Limb (tissue), 2 donors: ENCODE measurements around the gene CCDC12.

Experiments
- DNase-seq, 2 donors: peaks; one replicate each; pipeline ENCODE4 v3.0.0-alpha.2; 2016; ENCODE audit errors: extremely low spot score in 2 of 2

Gene CCDC12

GRCh38 chr3:47007482-47008233 lies 31.1 kb upstream of the CCDC12 start:
- DNase-seq = peak in 1 of 2 donors; percentile 28

- DNase-seq = no peak
Observed at GRCh38 chr3:47007001-47007400, 30.5 kb upstream of the CCDC12 start.

DNA sequence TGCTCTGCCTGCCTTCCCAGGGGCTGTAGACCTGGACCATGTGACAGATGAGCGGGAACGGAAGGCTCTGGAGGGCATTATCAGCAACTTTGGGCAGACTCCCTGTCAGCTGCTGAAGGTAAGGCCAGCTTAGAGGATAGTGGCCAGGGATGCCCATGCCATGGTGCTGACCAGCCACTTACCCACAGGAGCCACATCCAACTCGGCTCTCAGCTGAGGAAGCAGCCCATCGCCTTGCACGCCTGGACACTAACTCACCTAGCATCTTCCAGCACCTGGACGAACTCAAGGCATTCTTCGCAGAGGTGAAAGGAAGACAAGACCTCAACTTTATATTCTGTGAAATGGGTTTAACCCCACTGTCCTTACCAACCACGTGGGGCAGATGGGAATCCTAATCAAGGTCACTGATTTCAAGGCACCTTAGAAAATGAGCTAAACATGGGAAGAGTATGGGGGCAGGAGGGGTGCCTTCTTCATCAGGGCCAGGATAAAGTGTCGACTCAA lies 29.7 kb upstream of the CCDC12 start:
- DNase-seq = no peak

DNA sequence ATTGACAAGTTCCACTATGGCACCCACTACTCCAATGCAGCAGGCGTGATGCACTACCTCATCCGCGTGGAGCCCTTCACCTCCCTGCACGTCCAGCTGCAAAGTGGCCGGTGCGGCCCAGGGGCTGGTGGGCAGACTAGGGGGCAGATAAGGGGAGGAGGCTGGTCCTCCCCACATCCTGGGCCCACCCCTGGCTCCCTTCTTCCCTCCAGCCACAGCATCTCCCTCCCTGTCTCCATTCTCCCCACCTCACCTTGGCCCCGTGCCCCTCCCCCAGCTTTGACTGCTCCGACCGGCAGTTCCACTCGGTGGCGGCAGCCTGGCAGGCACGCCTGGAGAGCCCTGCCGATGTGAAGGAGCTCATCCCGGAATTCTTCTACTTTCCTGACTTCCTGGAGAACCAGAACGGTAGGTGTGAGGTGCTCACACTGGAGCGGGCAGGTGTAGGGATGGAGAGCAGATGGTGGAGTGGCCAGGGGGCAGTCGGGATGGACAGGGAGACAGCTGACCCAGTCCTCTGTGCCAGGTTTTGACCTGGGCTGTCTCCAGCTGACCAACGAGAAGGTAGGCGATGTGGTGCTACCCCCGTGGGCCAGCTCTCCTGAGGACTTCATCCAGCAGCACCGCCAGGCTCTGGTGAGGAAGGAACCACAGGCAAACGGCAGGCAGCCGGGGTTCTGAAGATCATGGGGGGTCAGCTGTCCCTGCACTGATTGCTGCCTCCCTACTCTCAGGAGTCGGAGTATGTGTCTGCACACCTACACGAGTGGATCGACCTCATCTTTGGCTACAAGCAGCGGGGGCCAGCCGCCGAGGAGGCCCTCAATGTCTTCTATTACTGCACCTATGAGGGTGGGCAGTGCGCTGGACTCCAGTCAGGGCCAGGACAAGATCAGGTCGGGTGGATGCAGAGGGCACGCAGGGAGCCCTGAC lies 28.9 kb upstream of the CCDC12 start:
- DNase-seq = peak in 1 of 2 donors; percentile 27

GRCh38 chr3:47004369-47005211 lies 28.0 kb upstream of the CCDC12 start:
- DNase-seq = peak in 1 of 2 donors; percentile 27

- DNase-seq = no peak
Observed at GRCh38 chr3:47003461-47004368, 27.2 kb upstream of the CCDC12 start.

GRCh38 chr3:47003056-47003410 lies 26.5 kb upstream of the CCDC12 start:
- DNase-seq = no peak

- no peak for DNase-seq
Observed at GRCh38 chr3:47002171-47003055, 25.9 kb upstream of the CCDC12 start.

GRCh38 chr3:47001731-47002170 lies 25.2 kb upstream of the CCDC12 start:
- DNase-seq = no peak

- DNase-seq = no peak
Observed at GRCh38 chr3:47000922-47001730, 24.6 kb upstream of the CCDC12 start.

GRCh38 chr3:47000198-47000815 lies 23.8 kb upstream of the CCDC12 start:
- no peak for DNase-seq

- DNase-seq = no peak
Observed at GRCh38 chr3:46999516-47000197, 23.1 kb upstream of the CCDC12 start.

GRCh38 chr3:46998852-46999515 lies 22.4 kb upstream of the CCDC12 start:
- no peak for DNase-seq

- peak in 1 of 2 donors; percentile 73 for DNase-seq
Observed at GRCh38 chr3:46998121-46998851, 21.7 kb upstream of the CCDC12 start.

DNA sequence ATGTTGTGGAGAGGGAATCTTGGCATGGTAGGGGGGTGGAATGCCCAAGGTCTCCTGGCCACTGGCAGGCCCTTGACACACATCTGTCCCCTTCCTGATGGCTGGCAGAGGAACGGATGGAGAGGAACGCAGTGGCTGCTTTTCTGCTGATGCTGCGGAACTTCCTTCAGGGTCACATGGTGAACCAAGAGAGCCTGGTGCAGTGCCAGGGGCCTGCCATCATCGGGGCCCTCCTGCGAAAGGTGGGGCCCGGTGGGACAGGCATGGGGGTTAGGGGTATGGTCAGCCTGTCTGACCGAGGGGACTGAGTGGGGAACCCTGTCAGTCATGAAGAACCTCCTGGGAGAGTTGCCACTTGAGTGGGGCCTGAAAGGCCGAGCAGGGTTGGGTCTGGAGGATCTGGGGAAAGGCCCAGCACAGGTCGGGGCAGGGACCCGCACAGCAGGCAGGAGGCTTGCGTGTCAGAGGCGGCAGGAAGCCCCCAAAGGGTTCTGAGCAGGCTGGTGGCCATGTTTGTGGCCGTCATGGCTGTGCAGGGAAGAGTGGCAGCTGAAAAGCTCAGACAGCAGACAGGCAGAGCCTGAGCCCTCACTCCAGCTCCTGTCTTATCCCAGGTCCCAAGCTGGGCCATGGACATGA lies 21.0 kb upstream of the CCDC12 start:
- no peak for DNase-seq
